SK-N-SH (cell line): Measurements from ENCODE around the gene IL2RG. TPM values are rescaled to one million over a fixed set of nuclear protein-coding genes. Genes with fewer than 3 reads are reported as not detected.

Experiments
- CTCF ChIA-PET: fragments of 300-600, 350-600 bp; formaldehyde crosslinking; extraction: SDS; loops from one replicate; lab custom pipeline; 2021; lab: Yijun Ruan, JAX
- POLR2A ChIA-PET: fragments of 350-600 bp; sonication (Branson Sonifier 250); formaldehyde crosslinking; extraction: SDS; loops from one replicate; lab custom pipeline; 2020; ENCODE audit warnings: antibody characterized with exemption, inconsistent platforms; lab: Yijun Ruan, JAX
- DNase-seq: peaks from one replicate; pipeline ENCODE4 v3.0.0; 2012
- H2AFZ ChIP-seq: fragments of 200-600 bp; sonication (generic); 2 replicates; pipeline ENCODE4 v1.8.1; 2016; ENCODE audit warnings: antibody characterized with exemption, mild to moderate bottlenecking, low read depth
- H3F3A ChIP-seq: fragments of 200-600 bp; sonication (generic); replicated peaks from 2 replicates; pipeline ENCODE3; 2016; ENCODE audit warnings: antibody characterized with exemption, mild to moderate bottlenecking; ENCODE audit not compliant: insufficient read depth
- H3K27ac ChIP-seq, 2 experiments: fragments of 200-500 bp in 1 of 2; fragments of 200-600 bp in 1 of 2; sonication (Bioruptor generic) in 1 of 2; sonication (generic), shearing (Covaris generic) in 1 of 2; 2 replicates each; pipeline versions ENCODE4 v1.5.1 to v1.6.1; 2014 to 2016; ENCODE audit warnings: low read depth in 2 of 2, inconsistent platforms in 1 of 2, low read length in 1 of 2, mild to moderate bottlenecking in 1 of 2, mixed read lengths in 1 of 2
- H3K27me3 ChIP-seq: fragments of 200-600 bp; sonication (generic), shearing (Covaris generic); 2 replicates; pipeline ENCODE4 v1.6.1; 2016; ENCODE audit warnings: mixed run types; ENCODE audit not compliant: insufficient read depth
- H3K36me3 ChIP-seq, 2 experiments: fragments of 200-500 bp in 1 of 2; fragments of 200-600 bp in 1 of 2; sonication (Bioruptor generic) in 1 of 2; sonication (generic) in 1 of 2; replicated peaks in 1 of 2; 2 replicates each; pipeline versions ENCODE3 to v1.5.1; 2014 to 2016; ENCODE audit warnings: low read length in 1 of 2, mild to moderate bottlenecking in 1 of 2; ENCODE audit not compliant: insufficient read depth in 2 of 2, control insufficient read depth in 1 of 2
- H3K4me1 ChIP-seq, 2 experiments: fragments of 200-500 bp in 1 of 2; fragments of 200-600 bp in 1 of 2; sonication (Bioruptor generic) in 1 of 2; sonication (generic), shearing (Covaris generic) in 1 of 2; 2 replicates each; pipeline versions ENCODE4 v1.5.1 to v1.6.1; 2014 to 2016; ENCODE audit warnings: low read depth in 1 of 2, low read length in 1 of 2, mixed run types in 1 of 2; ENCODE audit not compliant: insufficient read depth in 2 of 2, control insufficient read depth in 1 of 2
- H3K4me2 ChIP-seq: fragments of 200-600 bp; sonication (generic), shearing (Covaris generic); 2 replicates; pipeline ENCODE4 v1.6.1; 2017; ENCODE audit warnings: mixed run types
- H3K4me3 ChIP-seq, 2 experiments: fragments of 200-500 bp in 1 of 2; fragments of 200-600 bp in 1 of 2; sonication (Bioruptor generic) in 1 of 2; sonication (generic), shearing (Covaris generic) in 1 of 2; 2 replicates each; pipeline versions ENCODE4 v1.5.1 to v1.8.1; 2014 to 2016; ENCODE audit warnings: low read depth in 2 of 2, inconsistent platforms in 1 of 2, low read length in 1 of 2, mild to moderate bottlenecking in 1 of 2, mixed read lengths in 1 of 2, moderate library complexity in 1 of 2
- H3K79me2 ChIP-seq: fragments of 200-600 bp; sonication (generic); 2 replicates; pipeline ENCODE4 v1.8.1; 2017; ENCODE audit warnings: mild to moderate bottlenecking; ENCODE audit not compliant: insufficient read depth
- H3K9ac ChIP-seq: fragments of 200-600 bp; sonication (generic); 2 replicates; pipeline ENCODE4 v1.6.1; 2017; ENCODE audit warnings: mixed run types
- H3K9me2 ChIP-seq: fragments of 200-600 bp; sonication (generic); 2 replicates; pipeline ENCODE4 v1.6.1; 2017; ENCODE audit warnings: mixed run types
- H3K9me3 ChIP-seq: fragments of 200-600 bp; sonication (generic); 2 replicates; pipeline ENCODE4 v1.6.1; 2017; ENCODE audit warnings: mixed run types, mild to moderate bottlenecking, moderate library complexity
- H4K20me1 ChIP-seq: fragments of 200-600 bp; sonication (generic); 2 replicates; pipeline ENCODE4 v1.6.1; 2017; ENCODE audit warnings: mild to moderate bottlenecking, mixed run types; ENCODE audit not compliant: insufficient read depth
- CTCF ChIP-seq: fragments of 200-600 bp; sonication (generic); IDR thresholded peaks from 2 replicates; pipeline ENCODE4 v1.6.1; 2017; ENCODE audit warnings: antibody characterized with exemption, mild to moderate bottlenecking, moderate library complexity
- EZH2phosphoT487 ChIP-seq: fragments of 200-600 bp; sonication (generic); IDR thresholded peaks from 2 replicates; pipeline ENCODE4 v1.6.1; 2017; ENCODE audit warnings: low read depth, mixed run types, mild to moderate bottlenecking, antibody characterized with exemption, moderate library complexity, borderline replicate concordance
- FOSL2 ChIP-seq: IDR thresholded peaks from 2 replicates; pipeline ENCODE4 v1.4.0; 2012; ENCODE audit warnings: low read depth, mild to moderate bottlenecking, moderate library complexity, borderline replicate concordance
- JUND ChIP-seq: IDR thresholded peaks from 2 replicates; pipeline ENCODE4 v1.4.0; 2012
- MEF2A ChIP-seq: IDR thresholded peaks from 2 replicates; pipeline ENCODE4 v1.4.0; 2012; ENCODE audit warnings: low read depth, borderline replicate concordance
- RAD21 ChIP-seq: IDR thresholded peaks from 2 replicates; pipeline ENCODE4 v1.6.1; 2012; ENCODE audit warnings: mild to moderate bottlenecking, low read length
- RCOR1 ChIP-seq: fragments of 150-350 bp; IDR thresholded peaks from 2 replicates; pipeline ENCODE4 v1.6.1; 2017; ENCODE audit warnings: antibody characterized with exemption, low read length
- REST ChIP-seq: IDR thresholded peaks from 2 replicates; pipeline ENCODE4 v1.6.1; 2012; ENCODE audit warnings: mild to moderate bottlenecking, low read depth, low read length, moderate library complexity
- SIN3A ChIP-seq: IDR thresholded peaks from 2 replicates; pipeline ENCODE4 v1.6.1; 2012; ENCODE audit warnings: low read depth, mild to moderate bottlenecking, low read length, moderate library complexity, borderline replicate concordance
- SMC3 ChIP-seq: IDR thresholded peaks from 2 replicates; pipeline ENCODE4 v1.6.1; 2012; ENCODE audit warnings: low read depth, low read length, improper control_type of control experiment
- TAF1 ChIP-seq: IDR thresholded peaks from 2 replicates; pipeline ENCODE4 v1.6.1; 2012; ENCODE audit warnings: low read depth, mild to moderate bottlenecking, low read length, moderate library complexity, borderline replicate concordance
- TCF12 ChIP-seq: IDR thresholded peaks from 2 replicates; pipeline ENCODE4 v1.4.0; 2012
- USF1 ChIP-seq: IDR thresholded peaks from 2 replicates; pipeline ENCODE4 v1.4.0; 2012; ENCODE audit warnings: low read depth, borderline replicate concordance
- YY1 ChIP-seq: IDR thresholded peaks from 2 replicates; pipeline ENCODE4 v1.4.0; 2012; ENCODE audit warnings: low read depth, mild to moderate bottlenecking
- WGBS: methylation state at CpG from one replicate; pipeline ENCODE4 v1.1.6; 2017; ENCODE audit warnings: low lambda C conversion rate; 5-methylcytosine and 5-hydroxymethylcytosine counted together
- polyA plus RNA-seq, 3 experiments: library from polyadenylated mRNA; depleted of rRNA; stranded (reverse); fragments of >200 nt; gene quantifications; 2 replicates each; pipeline ENCODE4 v1.2.3, GENCODE V29; 2012

Gene IL2RG
- polyA plus RNA-seq, 1 of the 3 experiments (the other 2 are of a cell fraction), result not detected

GRCh38 chrX:71098951-71099506, 12.3 kb downstream of the IL2RG start:
- CTCF ChIA-PET, result interaction anchor here (3.7 kb wide), 1 partner anchor 31 kb away, joined by 30 read pairs; no protein-coding TSS in a partner anchor

GRCh38 chrX:71098302-71098701, 13.1 kb downstream of the IL2RG start:
- H3K9ac ChIP-seq, result no peak overlapping the region
- no peaks in the 10 kb centered on the region for H3F3A ChIP-seq
- CTCF ChIA-PET, result interaction anchor here (1.2 to 2.6 kb wide), 2 partner anchors 13 to 31 kb away, joined by 4 to 13 read pairs; partner anchors contain the start of gene IL2RG
- H3K4me1 ChIP-seq, result peaks cover 0 to 32% of the 10 kb centered on the region in 2 experiments; a peak in 1 of 4 replicates
- no peak overlapping the region for H3K27ac ChIP-seq
- H3K4me2 ChIP-seq, result no peak overlapping the region
- no peaks in the 10 kb centered on the region for H4K20me1 ChIP-seq
- H3K79me2 ChIP-seq, result no peaks in the 10 kb centered on the region
- no peaks in the 10 kb centered on the region for H3K9me2 ChIP-seq
- H3K27me3 ChIP-seq, result peaks cover 5% of the 10 kb centered on the region; the same call in 1 of the 2 replicates
- no peak overlapping the region for H2AFZ ChIP-seq
- H3K4me3 ChIP-seq, result no peak overlapping the region
- no peaks in the 10 kb centered on the region for H3K9me3 ChIP-seq
- 13% methylated on average over 2 of the region's 2 CpGs for WGBS
- no peak for TF ChIP-seq JUND
- TF ChIP-seq YY1, result no peak
- TF ChIP-seq RCOR1, result no peak
- TF ChIP-seq USF1, result no peak
- TF ChIP-seq MEF2A, result no peak
- TF ChIP-seq TCF12, result no peak
- TF ChIP-seq SMC3, result peak; percentile 52; the same call in 1 of the 2 replicates
- TF ChIP-seq RAD21, result peak; percentile 66
- no peak for TF ChIP-seq TAF1
- TF ChIP-seq SIN3A, result no peak
- TF ChIP-seq REST, result no peak
- no peak for TF ChIP-seq FOSL2
- TF ChIP-seq CTCF, result peak; percentile 64
- POLR2A ChIA-PET, result no interaction called here
- no peaks in the 10 kb centered on the region for H3K36me3 ChIP-seq
- peak; percentile 66 for DNase-seq

More at GRCh38 chrX:71098951-71099506, 12.3 kb downstream of the IL2RG start:
- Histone ChIP-seq H3K36me3 (no peaks in the 10 kb centered on the region), H3K79me2 (no peaks in the 10 kb centered on the region), H3K4me3 (no peak overlapping the region), H3K4me1 (peaks cover 0 to 40% of the 10 kb centered on the region in 2 experiments; a peak in 1 of 4 replicates), H3K9me2 (no peaks in the 10 kb centered on the region), H3K9me3 (no peaks in the 10 kb centered on the region), H3K4me2 (no peak overlapping the region), H2AFZ (no peak overlapping the region), H3K27ac (no peak overlapping the region), H4K20me1 (no peaks in the 10 kb centered on the region), H3F3A (no peaks in the 10 kb centered on the region), H3K9ac (no peak overlapping the region), H3K27me3 (peaks cover 5% of the 10 kb centered on the region; the same call in 1 of the 2 replicates)
- TF ChIP-seq EZH2phosphoT487 (no peak), TAF1 (no peak)
- whole genome bisulfite sequencing, result 44% methylated on average over 5 of the region's 5 CpGs
- POLR2A ChIA-PET, result no interaction called here
- DNase-seq, result no peak
